ENCODE results near the gene HAGH.
"Not testable (repeated sequence)": the region's sequence is repeated elsewhere in the genome, so short reads cannot be mapped to it uniquely, and the experiment has no call there.

The HAGH gene

DNA sequence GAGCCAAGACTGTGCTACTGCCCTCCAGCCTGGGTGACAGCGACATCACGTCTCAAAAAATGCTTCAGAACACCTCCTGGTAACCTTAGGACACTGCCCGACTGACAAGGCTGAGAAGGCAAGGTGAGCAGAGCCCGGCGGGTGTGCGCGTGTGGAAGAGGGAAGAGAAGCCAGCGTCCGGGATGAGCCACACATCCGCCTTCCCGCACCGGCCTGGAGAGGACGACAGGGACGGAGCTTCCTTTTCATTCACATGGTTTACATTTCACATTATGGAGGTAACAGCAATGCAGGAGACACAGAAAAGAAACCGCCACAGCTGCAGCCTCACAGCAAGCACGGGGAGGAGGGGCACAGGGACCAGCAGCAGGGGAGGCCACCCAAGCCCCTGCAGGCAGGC lies 16.5 kb downstream of the HAGH start:
- DNase-seq (ENCODE audit: low spot score) = no peak

DNA sequence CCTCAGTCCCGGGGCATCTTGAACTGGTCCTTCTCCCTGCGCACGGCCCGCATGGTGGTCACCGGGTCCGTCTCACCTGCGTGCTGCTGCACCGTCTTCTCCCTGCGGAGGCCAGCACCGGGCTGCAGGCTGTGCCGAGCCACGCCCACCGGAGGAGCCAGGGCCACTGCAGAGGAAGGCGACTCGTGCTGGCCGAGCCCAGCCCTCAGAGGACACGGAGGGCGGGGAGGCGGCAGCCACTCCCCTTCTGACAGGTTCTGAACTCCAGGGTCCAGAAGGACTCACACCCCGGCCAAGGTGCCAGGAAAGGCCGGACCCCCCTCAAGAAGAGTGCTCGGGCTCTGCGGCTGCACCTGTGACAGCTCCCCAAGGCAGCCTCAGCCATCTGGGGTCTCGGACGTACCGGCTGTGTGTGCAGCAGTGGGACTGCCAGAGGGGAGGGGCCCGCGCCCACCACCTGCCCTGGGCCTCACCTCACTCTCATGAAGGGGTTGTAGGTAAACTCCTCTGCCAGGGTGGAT lies 17.3 kb downstream of the HAGH start:
- DNase-seq (ENCODE audit: low spot score) = no peak

DNA sequence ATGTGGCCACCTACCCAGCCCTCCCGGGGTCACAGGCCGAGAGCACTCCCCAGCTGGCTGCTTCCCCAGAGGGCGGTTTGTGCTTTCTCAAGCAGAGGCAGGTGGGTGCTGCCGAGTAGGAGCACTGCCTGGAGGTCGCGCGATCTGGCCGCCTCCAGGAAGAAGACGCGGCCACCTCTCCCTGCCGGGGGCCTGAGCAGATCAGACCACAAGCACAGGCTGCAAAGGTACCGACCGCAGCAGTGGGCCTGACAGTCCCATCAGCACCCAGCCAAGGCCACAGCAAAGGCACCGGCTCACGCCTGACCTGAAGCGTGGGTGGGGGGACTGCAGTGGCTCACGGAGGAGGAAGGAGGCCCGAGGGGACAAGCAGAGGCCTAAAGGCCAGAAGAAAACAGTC lies 17.9 kb downstream of the HAGH start:
- DNase-seq (ENCODE audit: low spot score) = no peak

DNA sequence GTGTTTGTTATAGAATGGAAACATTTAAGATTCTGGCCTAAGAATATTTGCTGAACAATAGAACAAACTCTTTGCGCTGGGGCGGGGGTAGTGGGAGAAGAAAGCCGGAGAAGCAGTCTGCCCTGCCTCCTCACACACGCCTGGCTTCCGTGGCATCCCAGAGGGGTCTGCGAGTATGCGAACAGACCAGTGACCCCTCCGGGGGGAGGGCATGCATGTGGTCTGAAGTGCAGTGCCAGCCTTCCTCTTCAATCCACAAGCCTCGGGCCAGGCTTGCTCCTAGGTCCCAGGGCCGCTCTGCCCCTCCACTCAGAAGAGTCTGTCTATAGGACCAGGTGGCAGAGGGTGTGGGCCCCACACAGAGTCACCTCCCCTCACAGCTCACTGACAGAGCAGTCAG lies 19.0 kb downstream of the HAGH start:
- DNase-seq (ENCODE audit: low spot score) = no peak

DNA sequence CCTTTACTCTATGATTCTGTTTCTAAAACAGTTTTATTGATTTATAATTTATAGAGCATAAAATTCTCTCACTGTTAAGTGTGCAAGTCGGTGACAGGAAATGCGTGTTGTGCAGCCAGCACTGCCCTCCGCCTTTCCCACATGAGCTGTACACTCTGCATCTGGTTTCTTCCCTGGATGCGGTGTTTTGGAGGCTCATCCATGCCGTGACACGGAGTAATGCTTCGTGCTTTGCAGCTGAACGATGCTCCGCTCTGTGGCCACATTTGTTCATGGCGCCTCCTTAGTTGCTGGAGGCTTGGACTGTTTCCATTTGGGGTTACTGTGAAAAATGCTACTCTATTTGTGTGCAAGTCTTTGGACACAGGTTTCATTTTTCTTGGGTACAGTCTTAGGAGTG lies 25.9 kb downstream of the HAGH start:
- DNase-seq (ENCODE audit: low spot score) = no peak

DNA sequence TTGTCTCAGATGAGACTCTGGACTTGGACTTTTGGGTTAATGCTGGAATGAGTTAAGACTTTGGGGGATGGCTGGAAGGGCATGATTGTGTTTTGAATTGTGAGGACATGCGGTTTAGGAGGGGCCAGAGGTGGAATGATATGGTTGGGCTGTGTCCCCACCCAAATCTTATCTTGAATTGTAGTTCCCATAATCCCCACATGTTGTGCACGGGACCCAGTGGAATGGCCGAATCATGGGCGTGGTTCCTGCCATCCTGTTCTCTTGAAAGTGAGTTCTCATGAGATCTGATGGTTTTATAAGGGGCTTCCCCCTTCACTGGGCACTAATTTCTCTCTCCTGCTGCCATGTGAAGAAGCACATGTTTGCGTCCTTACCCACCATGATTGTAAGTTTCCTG lies 27.4 kb downstream of the HAGH start:
- DNase-seq (ENCODE audit: low spot score) = not testable (repeated sequence)

DNA sequence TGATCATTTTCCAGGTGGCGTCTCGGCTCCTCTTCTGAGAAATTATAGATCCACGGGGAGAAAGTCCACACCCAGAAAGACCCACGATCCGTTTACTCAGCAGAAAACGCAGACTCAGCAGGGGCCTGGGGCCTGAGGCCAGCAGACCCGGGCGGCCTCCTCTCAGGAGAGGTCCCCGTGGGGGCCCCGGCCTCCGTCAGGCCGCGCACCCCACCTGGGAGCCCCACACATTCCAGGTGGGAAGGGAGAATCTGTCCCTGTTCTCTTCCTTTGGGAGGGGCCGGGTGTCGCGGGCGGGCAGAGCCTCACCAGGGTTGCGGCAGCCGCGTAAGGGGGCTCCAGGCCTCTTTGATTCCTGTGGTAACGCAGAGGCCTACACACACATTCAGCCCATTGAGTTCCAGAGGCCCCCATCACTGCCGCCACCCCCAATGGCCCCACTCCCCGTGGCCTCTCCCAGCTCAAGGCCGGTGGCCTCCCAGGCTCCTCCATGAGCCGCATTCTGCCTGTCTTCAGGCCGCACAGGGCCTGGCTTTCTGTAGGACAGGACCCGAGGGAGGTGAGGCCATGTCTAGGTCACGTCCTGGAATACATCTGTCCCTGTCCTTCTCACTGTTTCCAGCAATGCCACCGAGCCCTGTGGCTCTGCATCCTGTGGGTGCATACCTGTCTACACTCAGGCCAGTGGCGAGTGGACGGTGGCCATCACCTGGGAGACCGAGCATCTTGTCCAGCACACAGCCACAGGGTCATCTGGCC lies 31.5 kb downstream of the HAGH start:
- no peak for DNase-seq (ENCODE audit: low spot score)

DNA sequence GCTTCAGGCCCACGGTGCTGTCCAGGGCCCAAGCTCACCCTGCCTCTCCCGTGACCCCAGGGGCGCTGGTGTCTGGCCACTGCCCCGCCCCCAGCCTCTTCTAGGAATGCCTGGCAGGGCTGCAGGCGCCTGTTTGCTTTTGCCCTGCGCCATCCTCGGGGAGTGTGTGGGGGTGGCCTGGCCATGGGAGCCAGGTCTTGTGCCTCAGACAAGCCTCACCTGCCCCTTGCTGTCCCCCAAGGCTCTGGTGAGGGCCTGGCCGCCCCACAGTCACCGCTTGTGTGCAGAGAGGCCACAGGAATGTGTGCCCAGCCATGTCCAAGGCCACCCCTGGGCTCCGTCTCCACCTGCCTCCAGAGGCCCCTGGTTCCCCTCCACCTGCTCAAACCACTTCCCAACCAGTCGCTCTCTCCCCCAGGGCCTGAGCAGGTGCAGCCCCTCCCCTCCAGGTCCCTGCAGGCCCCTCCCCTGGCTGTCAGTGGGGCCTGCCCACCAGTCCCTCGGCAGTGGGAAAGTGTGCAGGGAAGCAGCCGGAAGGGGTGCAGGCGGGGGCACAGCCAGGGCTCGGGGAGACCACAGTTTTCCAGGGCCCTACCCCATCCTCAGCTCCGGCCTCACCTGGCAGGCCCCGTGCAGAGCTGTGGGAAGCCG lies 32.3 kb downstream of the HAGH start:
- DNase-seq (ENCODE audit: low spot score) = no peak

DNA sequence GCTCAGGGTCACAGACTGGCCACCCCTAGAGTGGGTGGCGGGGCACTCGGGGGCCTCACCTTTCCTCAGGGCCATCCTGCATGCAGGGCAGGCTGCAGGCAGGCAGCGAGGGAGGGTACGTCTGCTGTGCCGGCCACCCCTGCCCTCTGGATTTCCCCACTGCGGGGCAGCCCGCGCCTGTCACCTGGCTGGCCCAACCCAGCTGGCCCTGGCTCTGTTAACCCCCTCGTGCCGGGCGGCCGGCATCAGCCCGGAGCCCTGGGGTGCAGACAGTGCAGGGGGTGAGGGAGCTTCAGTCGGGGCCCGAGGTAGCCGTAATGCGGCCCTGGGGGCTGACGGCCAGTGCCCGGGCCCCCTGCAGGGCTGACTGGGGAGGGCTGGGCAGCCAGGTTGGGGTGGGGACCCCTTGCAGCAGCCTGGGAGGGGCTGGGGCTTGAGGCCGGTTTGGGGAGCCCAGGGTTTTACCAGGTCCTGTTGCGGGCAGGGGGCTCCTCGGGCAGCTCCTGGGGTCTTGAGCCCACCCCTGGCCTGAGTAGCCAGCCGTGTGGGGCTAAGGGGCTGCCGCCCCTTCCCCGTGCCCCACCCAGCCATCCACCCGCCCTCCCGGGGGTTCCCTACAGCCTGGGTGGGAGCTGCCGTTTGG lies 32.9 kb downstream of the HAGH start, which contains the start of gene IGFALS:
IGFALS (minus strand) TSS at position 128 of the 643 bp plus-strand sequence; CDS start at position 75, 53 bp downstream.
- DNase-seq (ENCODE audit: low spot score) = no peak

DNA sequence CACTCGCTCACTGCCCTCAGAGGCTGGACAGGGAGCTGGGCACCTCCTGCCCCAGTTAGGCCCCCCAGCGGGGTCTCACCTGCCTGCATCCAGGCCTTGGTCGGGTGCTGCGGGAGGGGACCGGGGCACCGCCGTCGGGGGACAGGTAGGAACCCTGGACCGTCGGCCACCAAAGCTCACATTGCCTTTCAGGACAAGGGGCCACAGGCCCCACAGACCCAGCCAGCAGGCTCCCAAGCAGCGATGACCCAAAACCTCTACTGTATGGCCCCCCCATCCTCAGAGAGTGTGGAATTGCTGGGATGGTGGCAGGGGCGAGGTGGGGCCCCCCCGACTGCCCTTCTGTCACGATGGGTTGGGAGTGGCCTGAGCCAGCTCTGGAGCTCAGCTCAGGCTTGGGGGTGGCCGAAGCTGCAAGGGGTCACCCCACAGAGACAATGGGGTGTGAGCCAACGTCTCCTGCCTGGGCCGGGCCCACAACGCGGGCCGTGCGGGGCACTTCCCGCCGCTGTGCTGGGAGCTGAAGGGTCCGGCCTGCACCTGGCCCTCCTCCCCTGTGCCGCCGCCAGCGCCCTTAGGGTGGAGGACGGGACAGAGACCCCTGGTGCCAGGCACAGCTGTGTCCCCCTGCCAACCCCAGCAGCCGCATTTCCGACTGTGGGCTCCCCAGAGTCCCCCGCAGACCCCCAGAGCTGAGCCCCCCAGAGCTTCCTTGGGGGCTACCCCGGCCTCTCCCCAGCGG lies 33.6 kb downstream of the HAGH start:
- no peak for DNase-seq (ENCODE audit: low spot score)

DNA sequence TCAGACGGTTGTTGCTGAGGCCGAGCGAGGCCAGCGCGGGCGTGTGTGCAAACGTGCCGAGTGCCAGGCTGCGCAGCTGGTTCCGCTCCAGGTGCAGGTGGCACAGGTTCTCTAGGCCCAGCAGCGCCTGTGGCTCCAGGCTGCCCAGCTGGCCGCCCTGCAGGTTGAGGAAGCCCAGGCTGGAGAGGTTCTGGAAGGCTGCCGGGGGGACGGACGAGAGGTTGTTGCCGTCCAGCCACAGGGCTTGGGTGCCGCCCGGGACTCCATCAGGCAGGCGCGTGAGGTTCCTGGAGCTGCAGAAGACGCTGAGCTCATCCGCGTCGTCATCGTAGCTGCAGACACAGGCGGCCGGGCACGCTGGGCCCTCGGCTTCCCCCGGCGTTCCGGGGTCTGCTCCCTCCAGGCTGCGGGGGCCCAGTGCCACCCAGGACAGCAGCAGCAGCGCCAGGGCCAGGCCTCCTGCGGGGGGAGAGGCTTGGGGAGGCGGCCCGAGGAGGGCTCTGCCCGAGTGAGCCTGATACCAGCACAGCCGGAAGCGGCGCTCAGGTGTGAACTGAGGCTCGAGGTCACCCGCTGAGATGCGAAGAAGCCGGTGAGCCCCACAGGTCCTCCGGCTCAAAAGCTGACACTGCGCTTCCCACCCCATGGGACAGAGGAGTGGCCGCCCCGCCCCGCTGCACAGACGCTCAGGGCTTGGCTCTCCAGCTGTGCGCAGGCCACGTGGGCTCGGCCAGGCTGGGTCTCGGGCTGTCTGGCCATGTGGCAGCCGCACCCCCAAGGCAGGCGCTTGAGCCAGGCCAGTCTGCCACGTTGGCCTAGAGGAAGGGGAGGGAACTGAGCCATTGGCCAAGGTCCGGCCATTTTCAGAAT lies 34.4 kb downstream of the HAGH start:
- DNase-seq (ENCODE audit: low spot score) = no peak

DNA sequence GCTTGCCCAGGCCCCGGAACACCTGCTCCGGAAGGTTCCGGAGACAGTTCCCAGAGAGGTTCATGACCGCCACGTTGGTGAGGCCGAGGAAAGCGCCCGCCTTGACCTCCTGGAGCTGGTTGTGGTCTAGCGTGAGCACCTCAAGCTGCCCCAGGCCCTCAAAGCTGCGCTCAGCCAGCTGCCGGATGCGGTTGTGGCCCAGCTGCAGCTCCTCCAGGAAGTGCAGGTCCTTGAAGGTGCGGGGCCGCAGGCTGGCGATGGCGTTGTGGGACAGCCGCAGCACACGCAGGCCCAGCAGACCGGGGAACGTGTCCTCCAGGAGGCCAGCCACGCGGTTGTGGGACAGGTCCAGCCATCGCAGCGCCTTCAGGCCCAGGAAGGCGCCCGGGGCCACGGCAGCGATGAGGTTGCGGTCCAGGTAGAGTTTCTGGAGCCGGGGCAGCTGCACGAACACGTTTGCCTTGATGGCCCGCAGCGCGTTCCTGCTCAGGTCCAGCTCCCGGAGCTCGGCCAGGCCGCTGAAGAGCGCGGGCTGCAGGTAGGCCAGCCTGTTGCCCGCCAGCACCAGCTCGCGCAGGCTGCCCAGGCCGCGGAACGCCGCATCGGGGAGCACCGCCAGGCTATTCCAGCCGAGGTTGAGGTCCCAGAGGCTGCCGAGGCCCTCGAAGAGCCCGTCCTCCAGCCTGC lies 35.2 kb downstream of the HAGH start:
- DNase-seq (ENCODE audit: low spot score) = no peak

DNA sequence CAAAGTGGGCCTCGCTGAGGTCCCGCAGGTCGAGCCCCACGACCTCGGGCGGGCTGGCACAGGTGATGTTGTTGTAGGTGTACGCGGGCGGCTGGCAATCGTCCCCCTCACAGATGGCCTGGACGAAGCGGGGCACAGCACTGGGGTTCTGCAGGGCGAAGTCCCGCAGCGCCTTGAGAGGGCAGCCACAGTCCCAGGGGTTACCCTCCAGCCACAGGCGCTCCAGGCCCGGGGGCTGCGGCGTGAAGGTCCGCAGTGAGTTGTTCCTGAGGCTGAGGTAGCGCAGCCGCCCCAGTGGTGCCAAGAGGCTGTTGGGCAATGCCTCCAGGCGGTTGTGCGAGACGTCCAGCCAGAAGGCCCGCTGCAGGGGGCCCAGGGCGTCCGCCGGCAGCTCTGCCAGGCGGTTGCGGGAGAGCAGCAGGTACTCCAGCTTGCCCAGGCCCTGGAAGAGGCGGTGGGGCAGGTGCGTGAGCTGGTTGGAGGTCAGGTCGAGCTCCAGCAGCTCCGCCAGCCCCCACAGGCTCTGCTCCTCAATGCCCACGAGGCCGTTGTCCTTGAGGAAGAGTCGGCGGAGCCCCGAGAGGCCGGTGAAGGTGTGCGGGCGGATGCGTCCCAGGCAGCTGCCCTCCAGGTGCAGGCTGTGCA lies 35.9 kb downstream of the HAGH start:
- no peak for DNase-seq (ENCODE audit: low spot score)

DNA sequence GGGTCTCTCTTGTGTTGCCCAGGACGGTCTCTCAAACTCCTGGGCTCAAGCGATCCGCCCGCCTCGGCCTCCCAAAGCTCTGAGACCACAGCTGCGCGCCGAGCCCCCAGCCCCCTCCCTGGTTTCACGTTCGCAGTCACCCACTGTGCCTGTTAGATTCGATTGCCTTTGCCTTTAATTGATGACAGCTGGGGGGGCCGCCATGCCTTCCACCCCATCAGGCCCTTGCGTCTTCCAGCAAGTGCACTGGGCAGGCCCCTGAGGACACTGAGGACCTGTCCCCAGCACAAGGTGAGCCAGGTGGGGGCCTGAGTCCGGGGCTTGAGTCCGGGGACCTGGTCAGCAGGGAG lies 36.4 kb downstream of the HAGH start:
- no peak for DNase-seq (ENCODE audit: low spot score)

DNA sequence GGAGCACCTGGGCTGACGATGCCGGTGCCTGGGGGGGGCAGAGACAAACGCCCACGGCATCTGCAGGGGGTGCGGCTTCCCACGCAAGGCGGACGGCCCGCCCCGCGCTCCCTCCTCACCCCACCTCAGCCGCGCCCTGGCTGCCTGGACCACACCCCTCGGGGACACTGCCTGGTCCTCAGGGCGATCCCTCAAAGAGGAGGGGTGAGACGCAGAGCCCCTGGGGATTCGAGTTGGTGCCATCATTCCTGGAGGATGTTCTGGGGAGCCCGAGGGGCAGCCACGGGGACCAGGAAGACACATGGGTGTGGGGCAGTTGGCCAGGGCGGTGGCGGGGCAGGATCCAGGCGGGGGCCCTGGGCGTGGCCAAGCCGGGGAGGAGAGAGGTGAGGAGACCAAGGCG lies 37.0 kb downstream of the HAGH start:
- no peak for DNase-seq (ENCODE audit: low spot score)

DNA sequence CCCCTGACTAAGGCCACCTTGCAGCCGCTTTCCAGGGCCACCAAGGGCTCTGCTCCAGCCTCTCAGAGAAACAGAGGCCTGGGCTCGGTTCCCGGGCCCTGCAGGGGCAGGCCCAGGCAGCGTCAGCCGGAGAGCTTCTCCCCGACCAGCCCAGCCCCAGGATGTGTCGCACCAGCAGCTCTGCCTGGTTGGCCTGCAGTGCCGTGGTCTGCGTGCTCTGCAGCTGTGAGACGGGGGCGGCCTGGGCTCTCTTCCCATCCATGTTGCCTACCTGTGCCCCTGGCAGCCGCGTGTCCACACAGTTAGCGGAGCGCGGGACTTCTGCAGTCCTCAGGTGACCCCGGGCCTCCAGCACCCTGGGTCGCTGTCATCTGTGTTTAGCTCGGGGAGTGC lies 37.9 kb downstream of the HAGH start:
- DNase-seq (ENCODE audit: low spot score) = no peak

DNA sequence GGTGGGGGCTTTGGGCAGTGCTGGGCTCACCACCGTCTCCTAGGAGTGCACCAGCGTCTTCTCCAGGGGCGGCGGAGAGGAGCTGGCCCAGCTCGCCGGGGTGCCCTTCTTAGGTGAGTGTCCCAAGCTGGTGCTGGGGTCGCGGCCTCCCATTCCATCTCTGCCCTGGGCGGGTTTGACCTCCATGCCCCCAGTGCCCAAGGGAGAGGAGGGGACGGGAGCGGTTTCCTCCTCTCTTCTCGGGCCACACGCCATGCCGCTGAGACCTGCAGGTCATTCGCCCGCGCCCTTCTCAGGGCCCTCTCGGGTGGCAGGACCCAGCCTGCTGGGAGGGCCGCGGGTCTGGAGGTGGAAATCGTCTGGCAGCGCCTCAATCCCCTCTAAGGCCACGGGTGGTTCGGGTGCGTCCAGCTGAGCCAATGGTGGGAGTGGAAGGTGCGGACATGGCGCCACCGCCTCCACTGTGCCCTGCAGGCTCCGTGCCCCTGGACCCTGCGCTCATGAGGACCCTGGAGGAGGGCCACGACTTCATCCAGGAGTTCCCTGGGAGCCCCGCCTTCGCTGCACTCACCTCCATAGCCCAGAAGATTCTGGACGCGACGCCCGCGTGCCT lies 38.4 kb downstream of the HAGH start:
- DNase-seq (ENCODE audit: low spot score) = no peak

DNA sequence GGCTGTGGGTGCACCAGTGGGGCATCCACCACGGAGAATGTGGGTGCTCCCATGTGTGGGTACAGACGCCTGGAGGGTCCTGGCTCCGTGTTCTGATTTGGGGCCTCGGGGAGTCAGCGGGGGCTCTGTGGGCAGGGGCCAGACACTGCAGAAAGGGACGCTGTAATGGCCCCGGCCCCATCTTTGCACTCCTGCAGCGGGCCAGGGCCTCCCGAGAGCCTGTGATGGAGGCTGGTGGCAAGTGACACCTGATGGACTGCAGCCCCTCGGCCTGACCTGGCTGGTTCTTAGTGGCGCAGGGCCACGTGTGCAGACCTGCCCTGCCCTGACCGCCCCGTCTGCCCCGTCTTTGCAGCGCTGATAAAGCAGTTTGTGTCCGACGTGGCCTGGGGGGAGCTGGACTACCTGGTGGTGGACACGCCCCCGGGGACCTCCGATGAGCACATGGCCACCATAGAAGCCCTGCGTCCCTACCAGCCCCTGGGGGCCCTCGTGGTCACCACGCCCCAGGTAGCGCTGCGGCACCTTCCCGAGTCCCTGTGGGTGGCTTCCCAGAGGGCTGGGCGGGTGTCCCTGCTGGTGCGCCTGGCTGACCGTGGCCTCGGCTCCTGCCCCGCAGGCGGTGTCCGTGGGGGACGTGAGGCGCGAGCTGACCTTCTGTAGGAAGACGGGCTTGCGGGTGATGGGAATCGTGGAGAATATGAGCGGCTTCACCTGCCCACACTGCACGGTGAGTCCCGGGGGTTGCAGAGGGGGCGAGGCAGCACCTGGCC lies 39.1 kb downstream of the HAGH start:
- no peak for DNase-seq (ENCODE audit: low spot score)

DNA sequence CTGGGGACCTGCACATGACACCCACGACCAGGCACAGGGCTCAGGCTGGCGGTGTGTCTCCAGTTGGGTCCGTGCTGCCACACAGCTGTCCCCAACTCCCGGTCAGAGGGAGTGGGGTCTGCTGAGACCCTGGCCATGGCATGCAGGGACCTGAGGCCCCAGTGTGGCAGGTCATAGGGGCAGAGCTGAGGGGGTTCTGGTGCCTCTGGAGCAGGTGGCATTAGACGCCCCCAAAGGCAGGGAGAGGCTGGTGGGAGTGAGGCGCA lies 39.6 kb downstream of the HAGH start:
- no peak for DNase-seq (ENCODE audit: low spot score)

Measured in kidney capillary endothelial cell (primary cell).